HG03139 (cell line): ENCODE measurements around the gene IMMP2L.
A peak's percentile ranks its signal among the peaks of the same experiment; 100 is the strongest.
"Not testable (repeated sequence)": the region's sequence is repeated elsewhere in the genome, so short reads cannot be mapped to it uniquely, and the experiment has no call there.

Experiments used
- ATAC-seq: cut with Tn5 transposase; IDR thresholded peaks from one replicate; pipeline ENCODE4 v1.9.1; 2021; ENCODE audit not compliant: unreplicated experiment

Gene IMMP2L

GRCh38 chr7:111089822-111090426 lies 472.4 kb downstream of the IMMP2L start:
- ATAC-seq, result no peak

- no peak for ATAC-seq
Measured at GRCh38 chr7:111088328-111088727, 474.0 kb downstream of the IMMP2L start.

GRCh38 chr7:111086532-111086931 lies 475.8 kb downstream of the IMMP2L start:
- no peak for ATAC-seq

- no peak for ATAC-seq
Measured at GRCh38 chr7:111085356-111085755, 476.9 kb downstream of the IMMP2L start.

GRCh38 chr7:111083413-111083812 lies 478.9 kb downstream of the IMMP2L start:
- ATAC-seq, result peak; percentile 98

GRCh38 chr7:111082351-111082750 lies 479.9 kb downstream of the IMMP2L start:
- ATAC-seq, result no peak

GRCh38 chr7:111081546-111082267 lies 480.6 kb downstream of the IMMP2L start:
- no peak for ATAC-seq

- ATAC-seq, result no peak
Measured at GRCh38 chr7:111080495-111081105, 481.7 kb downstream of the IMMP2L start.

GRCh38 chr7:111077001-111077400 lies 485.3 kb downstream of the IMMP2L start:
- ATAC-seq, result no peak

- ATAC-seq, result no peak
Measured at GRCh38 chr7:111076205-111076604, 486.1 kb downstream of the IMMP2L start.

GRCh38 chr7:111075498-111075897 lies 486.8 kb downstream of the IMMP2L start:
- no peak for ATAC-seq

- ATAC-seq, result no peak
Measured at GRCh38 chr7:111074748-111075146, 487.5 kb downstream of the IMMP2L start.

GRCh38 chr7:111074071-111074747 lies 488.1 kb downstream of the IMMP2L start:
- no peak for ATAC-seq

GRCh38 chr7:111072658-111073057 lies 489.6 kb downstream of the IMMP2L start:
- ATAC-seq, result not testable (repeated sequence)

GRCh38 chr7:111071556-111071955 lies 490.7 kb downstream of the IMMP2L start:
- ATAC-seq, result no peak

- no peak for ATAC-seq
Measured at GRCh38 chr7:111068618-111069017, 493.7 kb downstream of the IMMP2L start.

GRCh38 chr7:111067682-111068081 lies 494.6 kb downstream of the IMMP2L start:
- ATAC-seq, result no peak

GRCh38 chr7:111067251-111067650 lies 495.0 kb downstream of the IMMP2L start:
- no peak for ATAC-seq

- ATAC-seq, result no peak
Measured at GRCh38 chr7:111063166-111063565, 499.1 kb downstream of the IMMP2L start.

GRCh38 chr7:111059833-111060232 lies 502.5 kb downstream of the IMMP2L start:
- no peak for ATAC-seq

- ATAC-seq, result no peak
Measured at GRCh38 chr7:111057066-111057465, 505.2 kb downstream of the IMMP2L start.

- no peak for ATAC-seq
Measured at GRCh38 chr7:111056371-111056770, 505.9 kb downstream of the IMMP2L start.
